BLaER1 treated with 17β-estradiol and CSF1 and Interleukin-3, amounts not matched to agents 10 nM and 100 nM (cell line): ENCODE results near the gene CD86.
A peak's percentile ranks its signal among the peaks of the same experiment; 100 is the strongest.

Source experiments
- H3K27ac ChIP-seq, 11 experiments: shearing (Covaris generic); formaldehyde crosslinking; 2 replicates each; pipeline ENCODE4 v1.8.1; 2022
- H3K27me3 ChIP-seq, 11 experiments: shearing (Covaris generic); formaldehyde crosslinking; 2 replicates each; pipeline ENCODE4 v1.8.1; 2022
- H3K36me3 ChIP-seq, 11 experiments: shearing (Covaris generic); formaldehyde crosslinking; 2 replicates each; pipeline ENCODE4 v1.8.1; 2022
- H3K4me1 ChIP-seq, 10 experiments: shearing (Covaris generic); formaldehyde crosslinking; 2 replicates each; pipeline ENCODE4 v1.8.1; 2022
- H3K4me2 ChIP-seq, 11 experiments: shearing (Covaris generic); formaldehyde crosslinking; 2 replicates each; pipeline ENCODE4 v1.8.1; 2022
- H3K4me3 ChIP-seq, 10 experiments: shearing (Covaris generic); formaldehyde crosslinking; 2 replicates each; pipeline ENCODE4 v1.8.1; 2022
- H3K9ac ChIP-seq, 11 experiments: shearing (Covaris generic); formaldehyde crosslinking; 2 replicates each; pipeline ENCODE4 v1.8.1; 2022
- H3K9me3 ChIP-seq, 11 experiments: shearing (Covaris generic); formaldehyde crosslinking; replicated peaks in 1 of 11; 2 replicates each; pipeline ENCODE4 v1.8.1; 2022
- H4K20me1 ChIP-seq, 11 experiments: shearing (Covaris generic); formaldehyde crosslinking; 2 replicates each; pipeline ENCODE4 v1.8.1; 2022
- Cebpa-rat ChIP-seq, 11 experiments: shearing (Covaris generic); IDR thresholded peaks; 2 replicates each; pipeline ENCODE4 v1.8.1; 2022

The CD86 gene

GRCh38 chr3:122099255-122099654 is 44.1 kb downstream of the CD86 start:
- Histone ChIP-seq H3K4me1 (peaks cover 13 to 78% (median 38%) of the 10 kb centered on the region in 10 experiments; a peak in 19 of 20 replicates), H4K20me1 (peaks cover 0 to 87% (median 0%) of the 10 kb centered on the region in 11 experiments; a peak in 3 of 22 replicates), H3K9me3 (no peaks in the 10 kb centered on the region), H3K9ac (no peak overlapping the region), H3K4me3 (no peak overlapping the region), H3K27me3 (no peaks in the 10 kb centered on the region), H3K27ac (no peak overlapping the region), H3K36me3 (peaks cover 0 to 93% (median 0%) of the 10 kb centered on the region in 11 experiments; a peak in 5 of 22 replicates), H3K4me2 (peak overlapping the region in 2 of 11 experiments; percentile 67 to 72; a peak in 4 of 22 replicates)
- no peak for TF ChIP-seq Cebpa-rat (IDR thresholded peaks at IDR 0.05)

GRCh38 chr3:122100083-122100482 is 44.9 kb downstream of the CD86 start:
- H3K4me3 ChIP-seq, result no peak overlapping the region
- peaks cover 0 to 93% (median 0%) of the 10 kb centered on the region in 11 experiments; a peak in 5 of 22 replicates for H3K36me3 ChIP-seq
- H3K4me2 ChIP-seq, result peak overlapping the region in 4 of 11 experiments; percentile 56 to 72 (median 67); a peak in 8 of 22 replicates
- no peaks in the 10 kb centered on the region for H3K27me3 ChIP-seq
- H4K20me1 ChIP-seq, result peaks cover 0 to 88% (median 0%) of the 10 kb centered on the region in 11 experiments; a peak in 3 of 22 replicates
- no peak overlapping the region for H3K9ac ChIP-seq
- TF ChIP-seq Cebpa-rat (IDR thresholded peaks at IDR 0.05), result no peak
- H3K9me3 ChIP-seq, result no peaks in the 10 kb centered on the region
- peak overlapping the region in 1 of 11 experiments; percentile 41; a peak in 2 of 22 replicates for H3K27ac ChIP-seq
- H3K4me1 ChIP-seq, result peaks cover 13 to 84% (median 40%) of the 10 kb centered on the region in 10 experiments; a peak in 19 of 20 replicates

- Histone ChIP-seq H4K20me1 (peaks cover 0 to 81% (median 0%) of the 10 kb centered on the region in 11 experiments; a peak in 3 of 22 replicates), H3K9ac (no peak overlapping the region), H3K4me2 (peak overlapping the region; percentile 5 to 72 (median 42); a peak in 19 of 22 replicates), H3K36me3 (peaks cover 0 to 93% (median 0%) of the 10 kb centered on the region in 11 experiments; a peak in 6 of 22 replicates), H3K4me3 (no peak overlapping the region), H3K4me1 (peaks cover 18 to 84% (median 44%) of the 10 kb centered on the region in 10 experiments; a peak in 19 of 20 replicates), H3K27me3 (no peaks in the 10 kb centered on the region), H3K9me3 (no peaks in the 10 kb centered on the region), H3K27ac (peak overlapping the region in 3 of 11 experiments; percentile 5 to 41 (median 25); a peak in 2 of 22 replicates)
- no peak for TF ChIP-seq Cebpa-rat (IDR thresholded peaks at IDR 0.05)
These were observed 45.7 kb downstream of the CD86 start for GRCh38 chr3:122100591-122101463.

- Histone ChIP-seq H3K36me3 (peaks cover 0 to 93% (median 0%) of the 10 kb centered on the region in 11 experiments; a peak in 7 of 22 replicates), H3K9ac (no peak overlapping the region), H3K4me1 (peaks cover 20 to 82% (median 47%) of the 10 kb centered on the region in 10 experiments; a peak in 19 of 20 replicates), H4K20me1 (peaks cover 0 to 75% (median 0%) of the 10 kb centered on the region in 11 experiments; a peak in 3 of 22 replicates), H3K4me3 (no peak overlapping the region), H3K27me3 (no peaks in the 10 kb centered on the region), H3K4me2 (peak overlapping the region; percentile 9 to 72 (median 54)), H3K9me3 (no peaks in the 10 kb centered on the region), H3K27ac (peak overlapping the region in 4 of 11 experiments; percentile 15 to 49 (median 27); a peak in 5 of 22 replicates)
- TF ChIP-seq Cebpa-rat (IDR thresholded peaks at IDR 0.05), result no peak
These were observed 46.5 kb downstream of the CD86 start for GRCh38 chr3:122101646-122102045.

- H3K9me3 ChIP-seq, result no peaks in the 10 kb centered on the region
- peaks cover 0 to 69% (median 0%) of the 10 kb centered on the region in 11 experiments; a peak in 3 of 22 replicates for H4K20me1 ChIP-seq
- H3K36me3 ChIP-seq, result peaks cover 0 to 93% (median 0%) of the 10 kb centered on the region in 11 experiments; a peak in 7 of 22 replicates
- no peak overlapping the region for H3K4me3 ChIP-seq
- no peaks in the 10 kb centered on the region for H3K27me3 ChIP-seq
- H3K4me2 ChIP-seq, result peak overlapping the region; percentile 9 to 72 (median 54)
- H3K27ac ChIP-seq, result peak overlapping the region in 3 of 11 experiments; percentile 20 to 49 (median 34); a peak in 5 of 22 replicates
- H3K4me1 ChIP-seq, result peaks cover 20 to 75% (median 47%) of the 10 kb centered on the region in 10 experiments; a peak in 19 of 20 replicates
- no peak for TF ChIP-seq Cebpa-rat (IDR thresholded peaks at IDR 0.05)
- H3K9ac ChIP-seq, result no peak overlapping the region
These were observed 47.2 kb downstream of the CD86 start for GRCh38 chr3:122102191-122102935.

- Histone ChIP-seq H3K27ac (peak overlapping the region in 4 of 11 experiments; percentile 3 to 29 (median 8); a peak in 4 of 22 replicates), H3K9me3 (no peaks in the 10 kb centered on the region), H3K4me2 (peak overlapping the region; percentile 6 to 72 (median 37); a peak in 18 of 22 replicates), H4K20me1 (peaks cover 0 to 53% (median 0%) of the 10 kb centered on the region in 11 experiments; a peak in 2 of 22 replicates), H3K9ac (peak overlapping the region in 1 of 11 experiments; percentile 15; a peak in 1 of 22 replicates), H3K36me3 (peaks cover 0 to 93% (median 0%) of the 10 kb centered on the region in 11 experiments; a peak in 7 of 22 replicates), H3K27me3 (no peaks in the 10 kb centered on the region), H3K4me3 (no peak overlapping the region), H3K4me1 (peaks cover 20 to 59% (median 47%) of the 10 kb centered on the region in 10 experiments; a peak in 19 of 20 replicates)
- no peak for TF ChIP-seq Cebpa-rat (IDR thresholded peaks at IDR 0.05)
These were observed 48.8 kb downstream of the CD86 start for GRCh38 chr3:122103821-122104514.

DNA sequence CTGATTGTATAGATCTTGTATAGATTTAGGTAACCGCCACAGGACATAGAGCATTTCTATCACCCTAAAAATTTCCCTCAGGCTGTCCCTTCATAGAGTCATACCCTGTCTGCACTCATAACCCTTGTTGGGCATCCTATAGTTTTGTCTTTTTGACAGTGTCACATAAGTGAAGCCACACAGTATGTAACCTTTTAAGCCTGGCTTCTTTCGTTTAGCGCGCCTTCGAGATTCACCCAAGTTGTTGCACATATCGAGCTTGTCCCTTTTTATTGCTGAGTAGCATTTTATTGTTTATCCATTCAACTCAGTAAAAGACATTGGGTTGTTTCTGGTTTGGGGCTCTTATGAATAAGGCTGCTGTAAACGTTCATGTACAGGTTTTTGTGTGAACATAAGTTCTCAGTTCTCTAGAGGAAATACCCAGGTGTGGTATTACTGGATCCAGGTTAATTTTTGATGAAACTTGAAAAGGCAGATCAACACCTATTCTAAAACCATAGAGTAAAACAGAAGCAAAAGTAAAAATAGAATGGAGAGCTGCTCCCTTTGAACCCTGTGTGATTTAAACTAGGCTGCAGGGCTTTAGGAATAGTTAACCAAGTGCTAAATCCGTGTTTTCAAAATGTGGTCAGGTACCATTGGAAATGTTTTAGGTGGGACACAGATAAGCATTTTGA is 49.5 kb downstream of the CD86 start:
- Histone ChIP-seq H3K27me3 (no peaks in the 10 kb centered on the region), H3K4me1 (peaks cover 20 to 58% (median 47%) of the 10 kb centered on the region in 10 experiments; a peak in 19 of 20 replicates), H3K9ac (peak overlapping the region in 1 of 11 experiments; percentile 15; a peak in 1 of 22 replicates), H3K36me3 (peaks cover 0 to 93% (median 0%) of the 10 kb centered on the region in 11 experiments; a peak in 7 of 22 replicates), H3K4me2 (peak overlapping the region in 4 of 11 experiments; percentile 44 to 72 (median 63); a peak in 7 of 22 replicates), H3K27ac (0 out of 22 replicates have a peak overlapping the region, but pooled peaks of 2 of the 11 experiments have one; percentile 3 to 29), H3K9me3 (no peaks in the 10 kb centered on the region), H3K4me3 (no peak overlapping the region), H4K20me1 (peaks cover 0 to 47% (median 0%) of the 10 kb centered on the region in 11 experiments; a peak in 2 of 22 replicates)
- no peak for TF ChIP-seq Cebpa-rat (IDR thresholded peaks at IDR 0.05)
